WTC11 (cell line): ENCODE results near the gene GAS2L1.

Experiments used
- CTCF ChIP-seq: fragments of 200-600 bp; IDR thresholded peaks from 2 replicates; pipeline ENCODE4 v1.8.0; 2022; ENCODE audit warnings: antibody characterized with exemption
- NFYB ChIP-seq: sonication (generic); formaldehyde crosslinking; conservative IDR thresholded peaks from 2 replicates; pipeline ENCODE4 v1.8.0; 2022; ENCODE audit warnings: low read depth, missing genetic modification reagents
- OVOL2 ChIP-seq: fragments of 250-450 bp; sonication (Bioruptor Pico); IDR thresholded peaks from 2 replicates; pipeline ENCODE4 v1.9.0; 2021; ENCODE audit warnings: mild to moderate bottlenecking, borderline replicate concordance
- SP1 ChIP-seq: sonication (generic); formaldehyde crosslinking; conservative IDR thresholded peaks from 2 replicates; pipeline ENCODE4 v1.8.1; 2022; ENCODE audit warnings: missing genetic modification reagents
- ZNF232 ChIP-seq: sonication (generic); formaldehyde crosslinking; IDR thresholded peaks from 2 replicates; pipeline ENCODE4 v1.8.0; 2022; ENCODE audit warnings: mild to moderate bottlenecking, missing genetic modification reagents
- ZNF263 ChIP-seq: sonication (generic); formaldehyde crosslinking; IDR thresholded peaks from 2 replicates; pipeline ENCODE4 v1.8.1; 2022; ENCODE audit warnings: low read depth, mild to moderate bottlenecking, moderate library complexity, missing genetic modification reagents
- TF ChIP-seq, protein P1 (sequence below): sonication (generic); formaldehyde crosslinking; IDR thresholded peaks from 2 replicates; pipeline ENCODE4 v1.8.1; 2023; ENCODE audit warnings: mild to moderate bottlenecking, missing genetic modification reagents, moderate library complexity

DNA sequence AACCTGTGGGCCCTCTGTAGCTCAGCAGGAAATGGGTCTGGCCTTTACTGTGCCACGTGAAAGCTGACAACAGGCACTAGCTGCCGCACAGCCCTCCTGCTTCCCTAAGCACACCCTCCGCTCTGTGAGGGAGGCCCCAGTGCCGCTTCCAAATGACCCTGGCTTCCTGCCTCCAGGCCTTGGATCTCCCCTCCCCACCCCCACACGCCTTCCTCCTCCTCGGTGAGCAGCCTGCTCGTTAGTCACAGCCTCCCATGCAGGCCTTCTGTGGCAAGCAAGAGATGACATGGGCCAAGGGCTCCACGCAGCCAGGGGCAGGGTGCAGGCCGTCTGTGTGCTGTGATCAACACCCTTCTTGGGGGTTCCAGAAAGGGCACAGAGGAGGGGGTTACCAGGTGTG lies 24.3 kb downstream of the GAS2L1 start:
- TF ChIP-seq, protein P1, sequence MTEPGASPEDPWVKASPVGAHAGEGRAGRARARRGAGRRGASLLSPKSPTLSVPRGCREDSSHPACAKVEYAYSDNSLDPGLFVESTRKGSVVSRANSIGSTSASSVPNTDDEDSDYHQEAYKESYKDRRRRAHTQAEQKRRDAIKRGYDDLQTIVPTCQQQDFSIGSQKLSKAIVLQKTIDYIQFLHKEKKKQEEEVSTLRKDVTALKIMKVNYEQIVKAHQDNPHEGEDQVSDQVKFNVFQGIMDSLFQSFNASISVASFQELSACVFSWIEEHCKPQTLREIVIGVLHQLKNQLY (CRISPR knock-in tag) = no peak
- no peak for TF ChIP-seq ZNF263 (CRISPR knock-in tag)
- TF ChIP-seq OVOL2 = no peak
- no peak for TF ChIP-seq SP1 (CRISPR knock-in tag)
- TF ChIP-seq CTCF = no peak
- no peak for TF ChIP-seq NFYB (CRISPR knock-in tag)
- no peak for TF ChIP-seq ZNF232 (CRISPR knock-in tag)
